Central memory CD8-positive, alpha-beta T cell (primary cell): ENCODE results near the gene OS9.
"Not testable (repeated sequence)": the region's sequence is repeated elsewhere in the genome, so short reads cannot be mapped to it uniquely, and the experiment has no call there.

Experiments
- ATAC-seq: fragments of 150-1000 bp; cut with Tn5 transposase; replicated peaks from 2 replicates; pipeline ENCODE4 v1.10.0; 2022; ENCODE audit warnings: mild to moderate bottlenecking, moderate FRiP score, moderate number of reproducible peaks; ENCODE audit not compliant: poor library complexity, severe bottlenecking; ENCODE audit errors: extremely low read depth
- DNase-seq, 2 donors: peaks; one replicate each; pipeline ENCODE4 v3.0.0; 2021; ENCODE audit warnings: low spot score in 2 of 2
- H3K27ac Mint-ChIP-seq: one replicate; pipeline ENCODE4 v1.8.0; 2022; ENCODE audit warnings: low read depth, mild to moderate bottlenecking, moderate library complexity, mixed read lengths
- H3K27me3 Mint-ChIP-seq: one replicate; pipeline ENCODE4 v1.8.0; 2022; ENCODE audit warnings: mixed read lengths
- H3K36me3 Mint-ChIP-seq: one replicate; pipeline ENCODE4 v1.8.0; 2022; ENCODE audit warnings: mild to moderate bottlenecking, moderate library complexity, mixed read lengths; ENCODE audit not compliant: insufficient read depth
- H3K4me1 Mint-ChIP-seq: one replicate; pipeline ENCODE4 v1.8.0; 2022; ENCODE audit warnings: mixed read lengths
- H3K4me3 Mint-ChIP-seq: one replicate; pipeline ENCODE4 v1.8.0; 2022; ENCODE audit warnings: mild to moderate bottlenecking, moderate library complexity, mixed read lengths
- H3K9me3 Mint-ChIP-seq: one replicate; pipeline ENCODE4 v1.8.0; 2022; ENCODE audit warnings: mixed read lengths

OS9 gene, protein sequence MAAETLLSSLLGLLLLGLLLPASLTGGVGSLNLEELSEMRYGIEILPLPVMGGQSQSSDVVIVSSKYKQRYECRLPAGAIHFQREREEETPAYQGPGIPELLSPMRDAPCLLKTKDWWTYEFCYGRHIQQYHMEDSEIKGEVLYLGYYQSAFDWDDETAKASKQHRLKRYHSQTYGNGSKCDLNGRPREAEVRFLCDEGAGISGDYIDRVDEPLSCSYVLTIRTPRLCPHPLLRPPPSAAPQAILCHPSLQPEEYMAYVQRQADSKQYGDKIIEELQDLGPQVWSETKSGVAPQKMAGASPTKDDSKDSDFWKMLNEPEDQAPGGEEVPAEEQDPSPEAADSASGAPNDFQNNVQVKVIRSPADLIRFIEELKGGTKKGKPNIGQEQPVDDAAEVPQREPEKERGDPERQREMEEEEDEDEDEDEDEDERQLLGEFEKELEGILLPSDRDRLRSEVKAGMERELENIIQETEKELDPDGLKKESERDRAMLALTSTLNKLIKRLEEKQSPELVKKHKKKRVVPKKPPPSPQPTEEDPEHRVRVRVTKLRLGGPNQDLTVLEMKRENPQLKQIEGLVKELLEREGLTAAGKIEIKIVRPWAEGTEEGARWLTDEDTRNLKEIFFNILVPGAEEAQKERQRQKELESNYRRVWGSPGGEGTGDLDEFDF

DNA sequence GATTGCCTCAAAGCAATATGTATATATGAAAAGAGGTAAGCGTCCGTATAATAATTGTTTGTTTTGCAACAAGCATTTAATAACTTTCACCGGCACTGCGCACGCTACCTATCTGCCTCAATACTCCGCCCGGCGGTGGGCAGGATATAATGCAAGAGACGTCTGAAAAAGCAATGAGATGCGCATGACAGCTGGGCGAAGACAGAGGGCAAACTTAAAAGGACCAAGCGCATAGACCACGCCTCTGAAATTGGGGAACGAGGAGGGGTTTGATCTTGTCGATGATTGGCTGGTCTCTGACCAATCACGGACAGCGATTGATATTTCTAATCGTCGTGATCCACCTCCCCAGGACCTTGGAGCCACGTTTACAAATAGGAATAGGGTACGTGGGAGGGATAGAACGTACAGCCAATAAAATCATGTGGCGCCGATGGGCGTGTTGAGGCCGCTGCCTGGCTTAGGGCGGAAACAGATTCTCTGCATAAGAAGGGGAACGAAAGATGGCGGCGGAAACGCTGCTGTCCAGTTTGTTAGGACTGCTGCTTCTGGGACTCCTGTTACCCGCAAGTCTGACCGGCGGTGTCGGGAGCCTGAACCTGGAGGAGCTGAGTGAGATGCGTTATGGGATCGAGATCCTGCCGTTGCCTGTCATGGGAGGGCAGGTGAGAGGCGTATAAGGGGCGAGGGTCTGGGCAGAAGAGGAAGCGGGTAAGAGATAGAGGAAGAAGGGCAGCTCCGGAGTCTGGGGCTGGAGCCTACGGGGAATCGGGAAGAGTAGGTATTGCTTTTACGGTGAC, at the start of gene OS9:
TSS of gene OS9 (plus strand) at position 474 of the 800 bp plus-strand sequence. CDS start at position 504, 30 bp downstream.
- peaks cover 12% of the 10 kb centered on the region for H3K4me1 Mint-ChIP-seq
- no peak within 1 kb of the TSS for H3K4me3 Mint-ChIP-seq
- H3K27ac Mint-ChIP-seq, result no peak within 1 kb of the TSS
- peaks cover 2% of the 10 kb centered on the region for H3K27me3 Mint-ChIP-seq
- H3K36me3 Mint-ChIP-seq, result peaks cover 22% of the 10 kb centered on the region
- ATAC-seq, result peak; percentile 98
- DNase-seq, result peak; percentile 83 to 96
- no peaks in the 10 kb centered on the region for H3K9me3 Mint-ChIP-seq

DNA sequence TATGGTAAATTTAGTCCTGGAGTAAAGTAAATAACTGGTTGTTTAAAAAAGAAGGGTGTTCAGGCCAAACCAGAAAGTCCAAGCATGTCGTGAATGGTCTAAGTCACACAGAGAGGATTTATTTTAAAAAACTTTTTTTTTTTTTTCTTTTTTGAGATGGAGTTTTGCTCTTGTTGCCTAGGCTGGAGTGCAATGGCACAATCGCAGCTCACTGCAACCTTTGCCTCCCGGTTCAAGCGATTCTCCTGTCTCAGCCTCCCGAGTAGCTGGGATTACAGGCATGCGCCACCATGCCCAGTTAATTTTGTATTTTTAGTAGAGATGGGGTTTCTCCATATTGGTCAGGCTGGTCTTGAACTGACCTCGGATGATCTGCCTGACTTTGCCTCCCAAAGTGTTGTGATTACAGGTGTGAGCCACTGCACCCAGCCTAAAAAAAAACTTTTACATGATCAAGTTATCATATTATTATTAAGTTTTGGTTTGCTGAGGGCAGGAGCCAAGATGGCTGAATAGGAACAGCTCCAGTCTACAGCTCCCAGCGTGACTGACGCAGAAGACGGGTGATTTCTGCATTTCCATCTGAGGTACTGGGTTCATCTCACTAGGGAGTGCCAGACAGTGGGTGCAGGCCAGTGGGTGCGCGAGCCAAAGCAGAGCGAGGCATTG, 47.8 kb upstream of the OS9 start:
- ATAC-seq, H3K9me3 Mint-ChIP-seq, DNase-seq, H3K36me3 Mint-ChIP-seq, H3K27ac Mint-ChIP-seq, H3K4me1 Mint-ChIP-seq, H3K4me3 Mint-ChIP-seq: not testable (repeated sequence)
- peaks cover 11% of the 10 kb centered on the region for H3K27me3 Mint-ChIP-seq

DNA sequence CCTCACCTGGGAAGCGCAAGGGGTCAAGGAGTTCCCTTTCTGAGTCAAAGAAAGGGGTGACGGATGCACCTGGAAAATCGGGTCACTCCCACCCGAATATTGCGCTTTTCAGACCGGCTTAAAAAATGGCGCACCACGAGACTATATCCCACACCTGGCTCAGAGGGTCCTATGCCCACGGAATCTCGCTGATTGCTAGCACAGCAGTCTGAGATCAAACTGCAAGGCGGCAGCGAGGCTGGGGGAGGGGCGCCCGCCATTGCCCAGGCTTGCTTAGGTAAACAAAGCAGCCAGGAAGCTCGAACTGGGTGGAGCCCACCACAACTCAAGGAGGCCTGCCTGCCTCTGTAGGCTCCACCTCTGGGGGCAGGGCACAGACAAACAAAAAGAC, 47.3 kb upstream of the OS9 start:
- not testable (repeated sequence) for H3K4me1 Mint-ChIP-seq, DNase-seq, H3K27me3 Mint-ChIP-seq, ATAC-seq, H3K27ac Mint-ChIP-seq, H3K36me3 Mint-ChIP-seq, H3K9me3 Mint-ChIP-seq, H3K4me3 Mint-ChIP-seq

DNA sequence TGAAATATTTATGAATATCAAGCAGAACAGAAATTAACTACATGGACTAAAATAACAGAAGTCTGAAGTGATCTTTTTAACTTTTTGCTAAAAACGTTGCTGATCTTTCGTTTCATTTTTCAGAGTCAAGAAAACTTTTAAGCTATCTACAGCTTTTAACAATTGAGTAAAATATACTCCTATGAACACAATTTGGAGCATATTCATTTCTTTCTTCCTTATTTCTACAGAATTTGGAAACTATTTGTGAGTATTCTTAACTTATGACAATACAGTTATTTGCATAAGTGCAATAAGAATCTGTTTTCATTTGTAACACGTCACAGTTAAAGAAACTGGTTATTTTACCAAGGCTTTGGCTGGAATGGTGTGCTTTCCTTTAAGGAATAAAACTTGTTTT, 39.9 kb upstream of the OS9 start:
- Mint-ChIP-seq H3K27me3 (peaks cover 14% of the 10 kb centered on the region), H3K4me1 (no peaks in the 10 kb centered on the region), H3K36me3 (no peaks in the 10 kb centered on the region), H3K27ac (no peak overlapping the region), H3K4me3 (no peak overlapping the region), H3K9me3 (no peaks in the 10 kb centered on the region)
- ATAC-seq (no peak), DNase-seq (no peak)

DNA sequence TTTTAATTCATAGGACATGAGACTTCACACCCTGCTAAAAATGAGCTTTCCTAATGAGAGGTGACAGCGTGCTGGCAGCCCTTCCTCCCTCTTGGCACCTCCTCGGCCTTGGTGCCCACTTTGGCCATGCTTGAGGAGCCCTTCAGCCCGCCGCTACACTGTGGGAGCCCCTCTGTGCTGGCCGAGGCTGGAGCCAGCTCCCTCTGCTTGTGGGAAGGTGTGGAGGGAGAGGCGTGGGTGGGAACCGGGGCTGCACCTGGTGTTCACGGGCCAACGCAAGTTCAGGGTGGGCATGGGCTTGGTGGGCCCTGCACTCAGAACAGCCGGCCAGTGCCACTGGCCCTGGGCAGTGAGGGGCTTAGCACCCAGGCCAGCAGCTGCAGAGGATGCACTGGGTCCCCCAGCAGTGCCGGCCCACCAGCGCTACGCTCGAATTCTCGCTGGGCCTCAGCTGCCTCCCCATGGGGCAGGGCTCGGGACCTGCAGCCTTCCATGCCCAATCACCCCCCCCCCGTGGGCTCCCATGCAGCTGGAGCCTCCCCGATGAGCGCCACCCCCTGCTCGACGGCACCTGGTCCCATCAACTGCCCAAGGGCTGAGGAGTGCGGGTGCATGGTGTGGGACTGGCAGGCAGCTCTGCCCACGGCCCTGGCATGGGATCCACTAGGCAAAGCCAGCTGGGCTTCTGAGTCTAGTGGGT, 38.2 kb upstream of the OS9 start:
- H3K4me3 Mint-ChIP-seq, result no peak overlapping the region
- ATAC-seq (no peak), DNase-seq (no peak)
- no peak overlapping the region for H3K27ac Mint-ChIP-seq
- H3K36me3 Mint-ChIP-seq, result no peaks in the 10 kb centered on the region
- H3K27me3 Mint-ChIP-seq, result peaks cover 18% of the 10 kb centered on the region
- H3K9me3 Mint-ChIP-seq, result no peaks in the 10 kb centered on the region
- no peaks in the 10 kb centered on the region for H3K4me1 Mint-ChIP-seq

DNA sequence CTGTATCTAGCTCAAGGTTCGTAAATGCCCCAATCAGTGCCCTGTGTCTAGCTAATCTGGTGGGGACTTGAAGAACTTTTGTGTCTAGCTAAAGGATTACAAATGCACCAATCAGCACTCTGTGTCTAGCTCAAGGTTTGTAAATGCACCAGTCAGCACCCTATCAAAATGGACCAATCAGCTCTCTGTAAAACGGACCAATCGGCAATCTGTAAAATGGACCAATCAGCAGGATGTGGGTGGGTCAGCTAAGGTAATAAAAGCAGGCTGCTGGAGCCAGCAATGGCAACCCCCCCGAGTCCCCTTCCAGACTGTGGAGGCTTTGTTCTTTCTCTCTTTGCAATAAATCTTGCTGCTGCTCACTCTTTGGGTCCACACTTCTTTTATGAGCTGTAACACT, 37.5 kb upstream of the OS9 start:
- H3K27ac Mint-ChIP-seq, H3K4me3 Mint-ChIP-seq, H3K36me3 Mint-ChIP-seq, DNase-seq, H3K9me3 Mint-ChIP-seq, H3K4me1 Mint-ChIP-seq, ATAC-seq: not testable (repeated sequence)
- peaks cover 18% of the 10 kb centered on the region for H3K27me3 Mint-ChIP-seq

DNA sequence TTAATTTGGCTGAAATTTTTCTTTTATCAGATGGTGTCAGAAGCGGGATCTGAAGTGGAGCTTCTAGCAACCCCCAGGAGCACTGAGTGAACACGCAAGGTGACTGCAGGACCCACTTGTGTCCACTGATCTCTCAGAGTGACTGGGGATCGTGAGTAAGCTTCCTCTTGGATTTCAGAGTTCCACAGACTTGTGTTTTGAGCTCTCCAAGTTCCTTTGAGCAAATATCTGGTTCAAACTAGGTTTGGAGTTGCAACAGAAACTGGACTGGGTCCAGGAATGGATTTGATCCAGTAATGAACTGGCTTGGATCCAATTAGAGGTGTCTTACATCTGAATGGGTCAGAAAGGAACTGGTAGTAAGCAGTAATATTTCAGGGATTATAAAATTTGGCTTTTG, 36.2 kb upstream of the OS9 start:
- peaks cover 2% of the 10 kb centered on the region for H3K36me3 Mint-ChIP-seq
- no peak overlapping the region for H3K4me3 Mint-ChIP-seq
- H3K9me3 Mint-ChIP-seq, result no peaks in the 10 kb centered on the region
- peaks cover 18% of the 10 kb centered on the region for H3K27me3 Mint-ChIP-seq
- H3K27ac Mint-ChIP-seq, result no peak overlapping the region
- ATAC-seq (no peak), DNase-seq (no peak)
- H3K4me1 Mint-ChIP-seq, result no peaks in the 10 kb centered on the region

DNA sequence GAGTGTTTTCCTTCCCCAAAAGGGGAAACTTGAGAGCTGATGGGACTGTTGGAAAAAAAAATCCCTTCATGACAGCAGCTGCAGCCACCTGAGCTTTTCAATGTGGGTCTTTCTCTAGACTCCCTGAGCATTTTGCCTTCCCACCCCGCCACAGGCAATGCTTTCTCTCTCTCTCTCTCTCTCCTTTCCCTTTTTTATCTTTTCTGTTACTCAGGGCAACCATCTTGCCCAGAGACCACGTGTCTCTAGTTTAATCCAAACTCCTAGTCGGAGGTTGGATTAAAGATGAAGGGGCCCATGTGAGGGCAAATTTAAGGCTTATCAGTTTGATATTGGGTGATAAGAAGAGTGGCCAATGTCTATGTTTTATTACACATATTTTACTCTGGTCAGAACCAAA, 35.0 kb upstream of the OS9 start:
- Mint-ChIP-seq H3K36me3 (peaks cover 2% of the 10 kb centered on the region), H3K4me1 (no peaks in the 10 kb centered on the region), H3K27me3 (peaks cover 18% of the 10 kb centered on the region), H3K9me3 (no peaks in the 10 kb centered on the region), H3K27ac (no peak overlapping the region), H3K4me3 (no peak overlapping the region)
- no peak for ATAC-seq
- DNase-seq, result no peak

DNA sequence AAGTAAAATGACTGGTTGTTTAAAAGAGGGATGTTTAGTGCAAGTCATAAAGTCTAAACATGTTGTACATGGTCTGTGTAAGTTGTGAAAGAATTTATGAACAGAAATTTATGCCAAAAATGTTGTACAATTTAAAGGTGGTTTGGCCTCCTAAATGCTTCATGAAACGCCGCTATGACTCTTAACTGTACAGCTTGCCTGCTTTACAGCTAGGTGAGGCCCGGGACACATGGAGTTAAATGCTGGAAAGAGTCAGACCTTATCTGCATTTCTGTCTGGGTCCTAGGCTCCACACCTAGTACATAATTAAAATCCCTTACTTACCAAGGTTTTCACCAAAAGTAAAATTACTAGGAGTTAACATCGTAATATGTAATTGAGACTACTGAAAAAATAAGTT, 32.6 kb upstream of the OS9 start:
- H3K27me3 Mint-ChIP-seq, result peaks cover 17% of the 10 kb centered on the region
- ATAC-seq (no peak), DNase-seq (no peak)
- no peaks in the 10 kb centered on the region for H3K9me3 Mint-ChIP-seq
- no peaks in the 10 kb centered on the region for H3K4me1 Mint-ChIP-seq
- no peak overlapping the region for H3K27ac Mint-ChIP-seq
- peaks cover 2% of the 10 kb centered on the region for H3K36me3 Mint-ChIP-seq
- H3K4me3 Mint-ChIP-seq, result no peak overlapping the region

DNA sequence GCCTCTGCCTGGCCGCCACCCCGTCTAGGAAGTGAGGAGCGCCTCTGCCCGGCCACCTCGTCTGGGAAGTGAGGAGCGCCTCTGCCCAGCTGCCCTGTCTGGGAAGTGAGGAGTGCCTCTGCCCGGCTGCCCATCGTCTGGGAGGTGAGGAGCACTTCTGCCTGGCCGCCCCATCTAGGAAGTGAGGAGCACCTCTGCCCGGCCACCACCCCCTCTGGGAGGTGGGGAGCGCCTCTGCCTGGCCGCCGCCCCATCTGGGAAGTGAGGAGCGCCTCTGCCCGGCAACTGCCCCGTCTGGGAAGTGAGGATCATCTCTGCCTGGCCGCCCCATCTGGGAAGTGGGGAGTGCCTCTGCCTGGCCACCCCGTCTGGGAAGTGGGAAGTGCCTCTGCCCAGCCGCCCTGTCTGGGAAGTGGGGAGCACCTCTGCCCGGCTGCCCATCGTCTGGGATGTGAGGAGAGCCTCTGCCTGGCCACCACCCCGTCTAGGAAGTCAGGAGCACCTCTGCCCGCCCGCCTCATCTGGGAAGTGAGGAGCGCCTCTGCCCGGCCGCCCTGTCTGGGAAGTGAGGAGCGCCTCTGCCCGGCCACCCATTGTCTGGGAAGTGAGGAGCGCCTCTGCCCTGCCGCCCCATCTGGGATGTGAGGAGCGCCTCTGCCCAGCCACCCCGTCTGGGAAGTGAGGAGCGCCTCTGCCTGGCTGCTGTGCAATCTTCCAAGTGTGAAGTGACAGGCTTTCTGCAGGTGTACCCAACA, 28.7 kb upstream of the OS9 start:
- DNase-seq, H3K27me3 Mint-ChIP-seq, H3K4me1 Mint-ChIP-seq, H3K36me3 Mint-ChIP-seq, H3K9me3 Mint-ChIP-seq, ATAC-seq, H3K4me3 Mint-ChIP-seq, H3K27ac Mint-ChIP-seq: not testable (repeated sequence)

DNA sequence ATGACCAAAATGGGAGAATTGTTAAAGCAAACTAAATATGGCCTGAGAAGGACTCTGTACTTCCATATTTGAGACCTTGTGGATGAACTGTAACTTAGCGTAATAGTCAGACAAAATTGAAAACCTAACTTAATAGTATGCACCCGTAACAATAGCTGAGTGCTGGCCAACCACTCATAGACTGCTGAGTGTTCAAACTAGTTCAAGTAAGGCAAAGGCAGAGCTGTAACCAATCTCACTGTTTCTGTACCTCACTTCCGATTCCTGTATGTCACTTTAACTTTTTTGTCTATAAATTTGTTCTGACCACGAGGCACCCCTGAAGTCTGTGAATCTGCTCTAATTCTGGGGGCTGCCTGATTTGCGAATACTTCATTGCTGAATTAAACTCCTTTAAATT, 27.0 kb upstream of the OS9 start:
- H3K27me3 Mint-ChIP-seq, result no peaks in the 10 kb centered on the region

More for the DNA sequence above, 27.0 kb upstream of the OS9 start:
- ATAC-seq, result no peak
- no peaks in the 10 kb centered on the region for H3K36me3 Mint-ChIP-seq
- no peaks in the 10 kb centered on the region for H3K9me3 Mint-ChIP-seq
- H3K4me3 Mint-ChIP-seq, result no peak overlapping the region
- DNase-seq, result no peak
- no peaks in the 10 kb centered on the region for H3K4me1 Mint-ChIP-seq
- H3K27ac Mint-ChIP-seq, result no peak overlapping the region
